Measurements from ENCODE around the gene PRDM11. TPM values are rescaled to one million over a fixed set of nuclear protein-coding genes. Genes with fewer than 3 reads are reported as not detected.

The PRDM11 gene
- total and polyA plus RNA-seq, 2 of the 8 experiments (the other 6 are each of a cell fraction or from before 2014, with no cell fraction given): 3.6 to 11.7 TPM

- no peak overlapping the region for H3K14ac ChIP-seq (ENCODE audit: insufficient read length)
- H3K4me1 ChIP-seq (replicated peaks in 1 of 4; ENCODE audit: control insufficient read depth in 3 of 4, insufficient read depth in 4 of 4, low read length in 3 of 4): peaks cover 0 to 6% (median 1%) of the 10 kb centered on the region in 4 experiments; a peak in 2 of 7 replicates
- H3K23me2 ChIP-seq (ENCODE audit: low read depth, low read length): no peaks in the 10 kb centered on the region
- no peak overlapping the region for H3K4me2 ChIP-seq (ENCODE audit: insufficient read depth in 1 of 2, low read depth in 2 of 2, low read length in 2 of 2)
- H4K91ac ChIP-seq (replicated peaks; ENCODE audit: insufficient read length, low read length): no peak overlapping the region
- peaks cover 0 to 20% of the 10 kb centered on the region in 2 experiments; a peak in 2 of 4 replicates for H3K79me2 ChIP-seq (ENCODE audit: control insufficient read depth in 1 of 2, insufficient read depth in 2 of 2, low read length in 2 of 2)
- H3K27ac ChIP-seq (ENCODE audit: low read depth, low read length): no peak overlapping the region
- peaks cover 6 to 7% of the 10 kb centered on the region in 2 experiments for H4K20me1 ChIP-seq (replicated peaks in 1 of 2; ENCODE audit: control insufficient read depth in 1 of 2, insufficient read depth in 2 of 2, low read length in 2 of 2)
- no peak overlapping the region for H2BK15ac ChIP-seq (ENCODE audit: low read length)
- no peak overlapping the region for H3K23ac ChIP-seq (ENCODE audit: insufficient read length)
- no peak overlapping the region for H2BK120ac ChIP-seq (replicated peaks; ENCODE audit: low read depth, low read length)
- H2BK5ac ChIP-seq (ENCODE audit: low read depth, low read length): no peak overlapping the region
- H2BK20ac ChIP-seq (ENCODE audit: low read length): no peak overlapping the region
- no peak for FAIRE-seq
- H2BK12ac ChIP-seq (ENCODE audit: low read depth, low read length): no peak overlapping the region
- no peak overlapping the region for H2AK5ac ChIP-seq (ENCODE audit: low read depth, low read length)
- no peaks in the 10 kb centered on the region for H3K9me3 ChIP-seq (ENCODE audit: insufficient read depth in 2 of 2, low read depth in 1 of 2, low read length in 1 of 2)
- ChIA-PET CTCF (ENCODE audit: partially characterized antibody) (interaction anchor here (0.5 to 2.6 kb wide), 2 partner anchors 27 to 217 kb away, joined by 3 to 13 read pairs; no protein-coding TSS in a partner anchor), POLR2A (ENCODE audit: partially characterized antibody) (interaction anchor here (1.1 to 2.4 kb wide), 3 partner anchors 9 to 14 kb away, joined by 3 to 8 read pairs (median 8); no protein-coding TSS in a partner anchor)
- no peak for DNase-seq (ENCODE audit: low read depth in 1 of 2, low spot score in 2 of 2)
- H3K4ac ChIP-seq (replicated peaks; ENCODE audit: insufficient read length, low read depth, low read length): no peak overlapping the region
- H3K9ac ChIP-seq (replicated peaks in 1 of 4; ENCODE audit: extremely low read depth in 1 of 4, low read depth in 3 of 4, low read length in 3 of 4): no peak overlapping the region
- no peak overlapping the region for H4K5ac ChIP-seq (ENCODE audit: insufficient read length, low read depth, low read length)
- H3K36me3 ChIP-seq (ENCODE audit: control insufficient read depth in 2 of 4, insufficient read depth in 4 of 4, low read length in 3 of 4): no peaks in the 10 kb centered on the region
- H3K56ac ChIP-seq (replicated peaks; ENCODE audit: insufficient read length, low read depth, low read length): no peak overlapping the region
- no peaks in the 10 kb centered on the region for H3K27me3 ChIP-seq (replicated peaks in 1 of 4; ENCODE audit: control insufficient read depth in 3 of 4, extremely low read depth in 1 of 4, insufficient read depth in 3 of 4, low read length in 3 of 4)
- H3K79me1 ChIP-seq (ENCODE audit: low read depth, low read length): peaks cover 8% of the 10 kb centered on the region; the same call in 1 of the 2 replicates
- no peak overlapping the region for H4K8ac ChIP-seq (ENCODE audit: extremely low read depth, insufficient read depth, low read length)
- 96% methylated on average over 9 of the region's 9 CpGs; no CpG with 5 or more reads in 1 of the 2 experiments for WGBS, 2 experiments (ENCODE audit: extremely low coverage in 1 of 2, insufficient coverage in 1 of 2, insufficient read length in 1 of 2, insufficient replicate concordance in 2 of 2, low coverage in 1 of 2, low lambda C conversion rate in 2 of 2, missing lambda C conversion rate in 1 of 2)
- H2AFZ ChIP-seq (ENCODE audit: low read length): no peak overlapping the region
- H3K18ac ChIP-seq (ENCODE audit: extremely low read depth, low read length): no peak overlapping the region
- H3K4me3 ChIP-seq (ENCODE audit: extremely low read depth in 1 of 4, insufficient read depth in 2 of 4, low read depth in 3 of 4, low read length in 4 of 4): no peak overlapping the region
- TF ChIP-seq CBX8 (IDR thresholded peaks at IDR 0.05; ENCODE audit: borderline replicate concordance, low read depth, low read length) (no peak), ATF2 (IDR thresholded peaks at IDR 0.05; ENCODE audit: low read length) (no peak), RXRA (IDR thresholded peaks at IDR 0.05; ENCODE audit: insufficient read depth, low read depth, low read length) (no peak), NRF1 (IDR thresholded peaks at IDR 0.05; ENCODE audit: low read depth, low read length) (no peak), SRF (IDR thresholded peaks at IDR 0.05; ENCODE audit: low read depth, low read length) (no peak), GTF2F1 (IDR thresholded peaks at IDR 0.05; ENCODE audit: borderline replicate concordance, low read depth, low read length) (no peak), SP4 (IDR thresholded peaks at IDR 0.05; ENCODE audit: low read length) (no peak), TEAD4 (IDR thresholded peaks at IDR 0.05; ENCODE audit: low read depth, low read length) (no peak), MAFK (IDR thresholded peaks at IDR 0.05; ENCODE audit: low read depth, low read length) (no peak), TBP (IDR thresholded peaks at IDR 0.05; ENCODE audit: low read depth, low read length) (no peak), POU5F1 (IDR thresholded peaks at IDR 0.05; ENCODE audit: low read depth, low read length) (no peak), SIN3A (conservative IDR thresholded peaks at IDR 0.05 in 1 of 2, IDR thresholded peaks at IDR 0.05 in 1 of 2; ENCODE audit: low read depth in 1 of 2, low read length in 2 of 2) (no peak), SP2 (IDR thresholded peaks at IDR 0.05; ENCODE audit: low read length) (no peak)
These were observed 10.3 kb downstream of the PRDM11 start for GRCh38 chr11:45156741-45157140.

Data from H1 (cell line).